HepG2 (cell line): ENCODE results near the gene ZBTB43. TPM values are rescaled to one million over a fixed set of nuclear protein-coding genes. Genes with fewer than 3 reads are reported as not detected.
A peak's percentile ranks its signal among the peaks of the same experiment; 100 is the strongest.

Experiments
- BHLHE40 ChIP-seq: IDR thresholded peaks from 2 replicates; pipeline ENCODE4 v1.6.1; 2011; ENCODE audit warnings: low read length, improper control_type of control experiment
- CC2D1A ChIP-seq: sonication (generic); formaldehyde crosslinking; IDR thresholded peaks from 2 replicates; pipeline ENCODE4 v1.8.1; 2023; ENCODE audit warnings: mild to moderate bottlenecking, missing genetic modification reagents
- ETV6 ChIP-seq: sonication (generic); formaldehyde crosslinking; conservative IDR thresholded peaks from 2 replicates; pipeline ENCODE4 v1.4.0; 2020; ENCODE audit warnings: missing genetic modification reagents
- GATAD1 ChIP-seq: IDR thresholded peaks from 2 replicates; pipeline ENCODE4 v1.6.1; 2016; ENCODE audit warnings: missing genetic modification reagents, missing compliant biosample characterization
- MED1 ChIP-seq: sonication (generic); formaldehyde crosslinking; IDR thresholded peaks from 2 replicates; pipeline ENCODE4 v1.4.0; 2020; ENCODE audit warnings: missing genetic modification reagents
- MED8 ChIP-seq: sonication (generic); formaldehyde crosslinking; IDR thresholded peaks from 2 replicates; pipeline ENCODE4 v1.8.1; 2023; ENCODE audit warnings: mild to moderate bottlenecking, missing genetic modification reagents; ENCODE audit not compliant: insufficient replicate concordance
- MIER3 ChIP-seq: IDR thresholded peaks from 2 replicates; pipeline ENCODE4 v1.6.1; 2016; ENCODE audit warnings: missing compliant biosample characterization, borderline replicate concordance
- MLLT10 ChIP-seq: sonication (generic); formaldehyde crosslinking; IDR thresholded peaks from 2 replicates; pipeline ENCODE4 v1.4.0; 2020; ENCODE audit warnings: missing genetic modification reagents
- MXD1 ChIP-seq: sonication (generic); formaldehyde crosslinking; IDR thresholded peaks from 2 replicates; pipeline ENCODE4 v1.4.0; 2020; ENCODE audit warnings: mild to moderate bottlenecking, missing genetic modification reagents
- NCOR1 ChIP-seq: fragments of 200-600 bp; sonication (generic); IDR thresholded peaks from 2 replicates; pipeline ENCODE4 v1.7.0; 2017; ENCODE audit warnings: antibody characterized with exemption, low read length, borderline replicate concordance
- NFIC ChIP-seq: IDR thresholded peaks from 2 replicates; pipeline ENCODE4 v1.6.1; 2012; ENCODE audit warnings: mild to moderate bottlenecking, low read length, inconsistent platforms
- NFYC ChIP-seq: IDR thresholded peaks from 2 replicates; pipeline ENCODE4 v1.6.1; 2016; ENCODE audit warnings: missing genetic modification reagents, missing compliant biosample characterization
- RBM22 ChIP-seq: fragments of 200-400 bp; formaldehyde crosslinking; optimal IDR thresholded peaks from 2 replicates; pipeline ENCODE3; 2017; ENCODE audit warnings: mild to moderate bottlenecking, low read length, moderate library complexity
- RCOR2 ChIP-seq: IDR thresholded peaks from 2 replicates; pipeline ENCODE4 v1.6.1; 2016; ENCODE audit warnings: missing biosample characterization, missing genetic modification reagents
- SMC3 ChIP-seq: IDR thresholded peaks from 2 replicates; pipeline ENCODE4 v1.6.1; 2011; ENCODE audit warnings: low read length, improper control_type of control experiment
- SOX13 ChIP-seq, 3 experiments: fragments of 450-650 bp in 1 of 3; sonication (generic) in 1 of 3; formaldehyde crosslinking in 1 of 3; IDR thresholded peaks in 2 of 3; conservative IDR thresholded peaks in 1 of 3; 2 replicates each; pipeline versions ENCODE4 v1.5.0 to v1.6.1; 2016 to 2020; ENCODE audit warnings: antibody characterized with exemption in 1 of 3, mild to moderate bottlenecking in 1 of 3, missing compliant biosample characterization in 1 of 3, missing genetic modification reagents in 1 of 3, moderate library complexity in 1 of 3
- SRSF9 ChIP-seq: fragments of 200-400 bp; formaldehyde crosslinking; IDR thresholded peaks from 2 replicates; pipeline ENCODE4 v1.6.1; 2018; ENCODE audit warnings: borderline replicate concordance, mild to moderate bottlenecking, low read depth, low read length; ENCODE audit not compliant: insufficient read depth, poor library complexity, severe bottlenecking
- ZNF101 ChIP-seq: sonication (generic); formaldehyde crosslinking; IDR thresholded peaks from 2 replicates; pipeline ENCODE4 v1.4.0; 2020; ENCODE audit warnings: mild to moderate bottlenecking, low read depth, missing genetic modification reagents, borderline replicate concordance
- ZNF18 ChIP-seq: sonication (generic); formaldehyde crosslinking; IDR thresholded peaks from 2 replicates; pipeline ENCODE4 v1.8.0; 2022; ENCODE audit warnings: mild to moderate bottlenecking, missing genetic modification reagents; ENCODE audit not compliant: insufficient replicate concordance
- ZNF282 ChIP-seq: fragments of 450-650 bp; IDR thresholded peaks from 2 replicates; pipeline ENCODE4 v1.6.1; 2018; ENCODE audit not compliant: partially characterized antibody
- polyA plus RNA-seq, 8 experiments: library from polyadenylated mRNA; depleted of rRNA in 3 of 8; stranded (reverse) in 7 of 8; unstranded in 1 of 8; fragments of >200 nt; fragmentation: Illumina TruSeq in 4 of 8; extraction: Trizol in 4 of 8; gene quantifications; 2 replicates each; pipeline versions ENCODE4 v1.2.1 to v1.2.3, GENCODE V29; 2011 to 2016; ENCODE audit warnings: low read depth in 4 of 8, missing spikeins in 1 of 8, mixed read lengths in 1 of 8; ENCODE audit not compliant: insufficient read depth in 1 of 8
- total RNA-seq, 5 experiments: library from RNA; depleted of rRNA; stranded (reverse); fragments of >200 nt; fragmentation: Illumina TruSeq; extraction: Trizol; gene quantifications; 2 replicates each; pipeline ENCODE4 v1.2.3, GENCODE V29; 2016; ENCODE audit warnings: low read depth in 1 of 5
- TF ChIP-seq, protein P1 (sequence below): sonication (generic); formaldehyde crosslinking; IDR thresholded peaks from 2 replicates; pipeline ENCODE4 v1.8.1; 2023; ENCODE audit warnings: mild to moderate bottlenecking, moderate library complexity, missing genetic modification reagents
- TF ChIP-seq, protein P2 (sequence below): sonication (generic); formaldehyde crosslinking; IDR thresholded peaks from 2 replicates; pipeline ENCODE4 v1.4.0; 2020; ENCODE audit warnings: missing genetic modification reagents
- TF ChIP-seq, protein P3 (sequence below): IDR thresholded peaks from 2 replicates; pipeline ENCODE4 v1.6.1; 2016; ENCODE audit warnings: mild to moderate bottlenecking, missing biosample characterization, missing genetic modification reagents

ZBTB43 gene
- total and polyA plus RNA-seq, 2 of the 13 experiments (the other 11 are each of a cell fraction or from before 2014, with no cell fraction given) = 7.1 to 31.4 TPM

GRCh38 chr9:126809068-126809467 is 4.2 kb downstream of the ZBTB43 start (continued):
- TF ChIP-seq ETV6 = no peak
- no peak for TF ChIP-seq ZNF18
- TF ChIP-seq BHLHE40 = no peak
- no peak for TF ChIP-seq NCOR1
- no peak for TF ChIP-seq RBM22
- no peak for TF ChIP-seq CC2D1A (CRISPR knock-in tag)
- TF ChIP-seq MXD1 (CRISPR knock-in tag) = no peak
- TF ChIP-seq MED1 (CRISPR knock-in tag) = peak; percentile 64
- TF ChIP-seq ZNF282 = no peak
- TF ChIP-seq MED8 = no peak
- TF ChIP-seq, protein P1, sequence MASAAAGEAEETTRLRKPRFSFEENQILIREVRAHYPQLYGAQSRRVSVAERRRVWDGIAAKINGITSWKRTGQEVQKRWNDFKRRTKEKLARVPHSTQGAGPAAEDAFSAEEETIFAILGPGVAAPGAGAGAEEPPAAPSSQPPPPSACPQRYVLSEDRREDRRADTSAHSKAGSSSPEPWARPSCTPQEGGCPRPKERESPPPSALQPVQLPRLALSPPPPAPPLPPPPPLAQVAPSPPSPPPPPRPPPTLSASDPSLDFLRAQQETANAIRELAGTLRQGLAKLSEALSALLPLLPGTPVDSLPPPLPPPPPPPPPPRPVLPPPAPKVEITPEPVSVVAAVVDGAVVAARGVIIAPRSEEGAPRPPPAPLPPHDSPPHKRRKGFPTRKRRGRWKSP (CRISPR knock-in tag) = no peak
- TF ChIP-seq, protein P2, sequence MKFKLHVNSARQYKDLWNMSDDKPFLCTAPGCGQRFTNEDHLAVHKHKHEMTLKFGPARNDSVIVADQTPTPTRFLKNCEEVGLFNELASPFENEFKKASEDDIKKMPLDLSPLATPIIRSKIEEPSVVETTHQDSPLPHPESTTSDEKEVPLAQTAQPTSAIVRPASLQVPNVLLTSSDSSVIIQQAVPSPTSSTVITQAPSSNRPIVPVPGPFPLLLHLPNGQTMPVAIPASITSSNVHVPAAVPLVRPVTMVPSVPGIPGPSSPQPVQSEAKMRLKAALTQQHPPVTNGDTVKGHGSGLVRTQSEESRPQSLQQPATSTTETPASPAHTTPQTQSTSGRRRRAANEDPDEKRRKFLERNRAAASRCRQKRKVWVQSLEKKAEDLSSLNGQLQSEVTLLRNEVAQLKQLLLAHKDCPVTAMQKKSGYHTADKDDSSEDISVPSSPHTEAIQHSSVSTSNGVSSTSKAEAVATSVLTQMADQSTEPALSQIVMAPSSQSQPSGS (CRISPR knock-in tag) = peak; percentile 50; the same call in 1 of the 2 replicates
- no peak for TF ChIP-seq GATAD1 (CRISPR knock-in tag)
- 0 out of 2 replicates have a peak, but pooled peaks have one; percentile 21 for TF ChIP-seq RCOR2
- TF ChIP-seq, protein P3, sequence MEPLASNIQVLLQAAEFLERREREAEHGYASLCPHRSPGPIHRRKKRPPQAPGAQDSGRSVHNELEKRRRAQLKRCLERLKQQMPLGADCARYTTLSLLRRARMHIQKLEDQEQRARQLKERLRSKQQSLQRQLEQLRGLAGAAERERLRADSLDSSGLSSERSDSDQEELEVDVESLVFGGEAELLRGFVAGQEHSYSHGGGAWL (CRISPR knock-in tag) = no peak
- no peak for TF ChIP-seq ZNF101 (CRISPR knock-in tag)
- no peak for TF ChIP-seq NFIC
- TF ChIP-seq SOX13 (IDR thresholded peaks at IDR 0.05) = no peak
- peak in 1 of 2 experiments; percentile 84; a peak in 2 of 4 replicates for TF ChIP-seq SOX13 (CRISPR knock-in tag; conservative IDR thresholded peaks at IDR 0.05 in 1 of 2, IDR thresholded peaks at IDR 0.05 in 1 of 2)
- no peak for TF ChIP-seq SRSF9
- TF ChIP-seq MIER3 (CRISPR knock-in tag) = peak; percentile 70; the same call in 1 of the 2 replicates
- peak; percentile 49; the same call in 1 of the 2 replicates for TF ChIP-seq SMC3
- no peak for TF ChIP-seq NFYC (CRISPR knock-in tag)
- no peak for TF ChIP-seq MLLT10
